HEK293T (cell line): ENCODE results near the gene NRP2.

Experiments used
- FOXA1 ChIP-seq: fragments of 450-650 bp; IDR thresholded peaks from 2 replicates; pipeline ENCODE4 v1.6.1; 2016; ENCODE audit warnings: mild to moderate bottlenecking
- FOXM1 ChIP-seq: fragments of 450-650 bp; IDR thresholded peaks from 2 replicates; pipeline ENCODE4 v1.6.1; 2017; ENCODE audit warnings: mild to moderate bottlenecking, borderline replicate concordance
- HDGF ChIP-seq: fragments of 450-650 bp; IDR thresholded peaks from 2 replicates; pipeline ENCODE4 v1.6.1; 2017; ENCODE audit warnings: antibody characterized with exemption, borderline replicate concordance
- L3MBTL2 ChIP-seq: fragments of 450-650 bp; conservative IDR thresholded peaks from 2 replicates; pipeline ENCODE4 v1.6.1; 2016; ENCODE audit warnings: mild to moderate bottlenecking
- SP1 ChIP-seq: fragments of 450-650 bp; IDR thresholded peaks from 2 replicates; pipeline ENCODE4 v1.6.1; 2017
- SUZ12 ChIP-seq: fragments of 450-650 bp; IDR thresholded peaks from 2 replicates; pipeline ENCODE4 v1.6.1; 2016; ENCODE audit warnings: mild to moderate bottlenecking

DNA sequence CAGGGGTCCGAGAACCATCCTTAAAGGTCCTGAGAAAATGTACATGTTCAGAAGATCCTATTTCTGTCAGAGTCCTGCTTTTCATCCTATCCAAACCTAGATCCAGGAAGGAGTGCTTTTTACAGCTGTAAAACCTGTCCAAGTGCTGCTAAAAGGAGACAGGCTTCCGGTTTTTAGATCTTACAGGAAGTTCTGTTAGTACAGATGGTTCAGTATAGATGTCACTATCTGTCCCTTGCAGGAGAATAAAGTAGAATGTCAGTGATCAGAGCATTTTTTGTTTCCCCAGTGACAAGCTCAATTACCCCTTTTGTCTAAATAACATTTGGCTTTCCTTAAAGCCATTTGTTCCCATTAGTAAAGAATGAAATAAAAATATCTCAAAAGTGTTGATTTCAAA is 98.3 kb downstream of the NRP2 start:
- TF ChIP-seq L3MBTL2 (no peak), FOXM1 (no peak), SP1 (no peak), SUZ12 (no peak), HDGF (no peak), FOXA1 (no peak)
